Endothelial cell (in vitro differentiated cells): ENCODE data around the gene SH2D6. TPM values are rescaled to one million over a fixed set of nuclear protein-coding genes. Genes with fewer than 3 reads are reported as not detected.
"Not testable (repeated sequence)": the region's sequence is repeated elsewhere in the genome, so short reads cannot be mapped to it uniquely, and the experiment has no call there.

Source experiments
- DNase-seq: peaks from one replicate; pipeline ENCODE4 v3.0.0; 2021; ENCODE audit warnings: low spot score
- H3K27ac Mint-ChIP-seq: one replicate; pipeline ENCODE4 v1.8.0; 2021; ENCODE audit warnings: mixed read lengths, inconsistent platforms; ENCODE audit not compliant: unreplicated experiment
- H3K27me3 Mint-ChIP-seq: one replicate; pipeline ENCODE4 v1.8.0; 2021; ENCODE audit warnings: mild to moderate bottlenecking, moderate library complexity, mixed read lengths, inconsistent platforms; ENCODE audit not compliant: unreplicated experiment
- H3K36me3 Mint-ChIP-seq: one replicate; pipeline ENCODE4 v1.8.0; 2021; ENCODE audit warnings: mild to moderate bottlenecking, low read depth, mixed read lengths, inconsistent platforms; ENCODE audit not compliant: unreplicated experiment
- H3K4me1 Mint-ChIP-seq: one replicate; pipeline ENCODE4 v1.8.0; 2021; ENCODE audit warnings: mild to moderate bottlenecking, mixed read lengths, inconsistent platforms; ENCODE audit not compliant: unreplicated experiment
- H3K4me3 Mint-ChIP-seq: one replicate; pipeline ENCODE4 v1.8.0; 2021; ENCODE audit warnings: mild to moderate bottlenecking, mixed read lengths, inconsistent platforms; ENCODE audit not compliant: unreplicated experiment
- H3K9me3 Mint-ChIP-seq: one replicate; pipeline ENCODE4 v1.8.0; 2021; ENCODE audit warnings: mixed read lengths, inconsistent platforms; ENCODE audit not compliant: unreplicated experiment
- CTCF ChIP-seq: fragments of 200-600 bp; sonication (generic); IDR thresholded peaks from one replicate; pipeline ENCODE4 v1.5.0; 2021; ENCODE audit warnings: antibody characterized with exemption; ENCODE audit not compliant: unreplicated experiment
- total RNA-seq: library from RNA; stranded (reverse); fragmentation: NEBNext Ultra II Directional; extraction: Animal tissue kit (Norgen Biotek cat#: 25700); gene quantifications from one replicate; pipeline ENCODE4 v1.2.1, GENCODE V29; 2021; ENCODE audit not compliant: unreplicated experiment

Gene SH2D6
- total RNA-seq, 1 donor from 2014 or later, result 0.33 TPM

- TF ChIP-seq CTCF, result no peak
- no peak overlapping the region for H3K27ac Mint-ChIP-seq
- H3K36me3 Mint-ChIP-seq, result no peaks in the 10 kb centered on the region
- DNase-seq, result no peak
- H3K27me3 Mint-ChIP-seq, result peaks cover 9% of the 10 kb centered on the region
- no peak overlapping the region for H3K4me3 Mint-ChIP-seq
- H3K4me1 Mint-ChIP-seq, result peaks cover 3% of the 10 kb centered on the region
- no peaks in the 10 kb centered on the region for H3K9me3 Mint-ChIP-seq
Observed at GRCh38 chr2:85411405-85411748, 7.1 kb upstream of the SH2D6 start.

GRCh38 chr2:85413592-85414420, 4.7 kb upstream of the SH2D6 start:
- peak; percentile 48 for DNase-seq

GRCh38 chr2:85414421-85414759, 4.1 kb upstream of the SH2D6 start:
- not testable (repeated sequence) for H3K27me3 Mint-ChIP-seq, H3K36me3 Mint-ChIP-seq, H3K4me3 Mint-ChIP-seq, H3K27ac Mint-ChIP-seq, DNase-seq, H3K9me3 Mint-ChIP-seq, H3K4me1 Mint-ChIP-seq

More at GRCh38 chr2:85413592-85414420, 4.7 kb upstream of the SH2D6 start:
- Mint-ChIP-seq H3K27ac (no peak overlapping the region), H3K4me1 (peaks cover 3% of the 10 kb centered on the region), H3K4me3 (peak overlapping the region; percentile 92), H3K36me3 (no peaks in the 10 kb centered on the region), H3K9me3 (no peaks in the 10 kb centered on the region), H3K27me3 (peaks cover 6% of the 10 kb centered on the region)
- peak; percentile 12 for TF ChIP-seq CTCF

GRCh38 chr2:85414761-85415553, 3.6 kb upstream of the SH2D6 start:
- Mint-ChIP-seq H3K27ac (no peak overlapping the region), H3K27me3 (peaks cover 6% of the 10 kb centered on the region), H3K4me1 (peaks cover 9% of the 10 kb centered on the region), H3K36me3 (no peaks in the 10 kb centered on the region), H3K4me3 (peak overlapping the region; percentile 42), H3K9me3 (no peaks in the 10 kb centered on the region)
- no peak for TF ChIP-seq CTCF
- DNase-seq, result no peak

GRCh38 chr2:85415980-85416650, 2.4 kb upstream of the SH2D6 start:
- DNase-seq, result no peak
- no peaks in the 10 kb centered on the region for H3K36me3 Mint-ChIP-seq
- no peaks in the 10 kb centered on the region for H3K9me3 Mint-ChIP-seq
- H3K27ac Mint-ChIP-seq, result peak overlapping the region; percentile 48
- H3K27me3 Mint-ChIP-seq, result peaks cover 6% of the 10 kb centered on the region
- no peak overlapping the region for H3K4me3 Mint-ChIP-seq
- TF ChIP-seq CTCF, result no peak
- peaks cover 18% of the 10 kb centered on the region for H3K4me1 Mint-ChIP-seq
